GM21381 (cell line): Measurements from ENCODE around the gene ADAMTS14.
"Not testable (repeated sequence)": the region's sequence is repeated elsewhere in the genome, so short reads cannot be mapped to it uniquely, and the experiment has no call there.

Experiments
- ATAC-seq: cut with Tn5 transposase; IDR thresholded peaks from one replicate; pipeline ENCODE4 v1.9.1; 2021; ENCODE audit warnings: mild to moderate bottlenecking, moderate library complexity; ENCODE audit not compliant: unreplicated experiment

The ADAMTS14 gene

DNA sequence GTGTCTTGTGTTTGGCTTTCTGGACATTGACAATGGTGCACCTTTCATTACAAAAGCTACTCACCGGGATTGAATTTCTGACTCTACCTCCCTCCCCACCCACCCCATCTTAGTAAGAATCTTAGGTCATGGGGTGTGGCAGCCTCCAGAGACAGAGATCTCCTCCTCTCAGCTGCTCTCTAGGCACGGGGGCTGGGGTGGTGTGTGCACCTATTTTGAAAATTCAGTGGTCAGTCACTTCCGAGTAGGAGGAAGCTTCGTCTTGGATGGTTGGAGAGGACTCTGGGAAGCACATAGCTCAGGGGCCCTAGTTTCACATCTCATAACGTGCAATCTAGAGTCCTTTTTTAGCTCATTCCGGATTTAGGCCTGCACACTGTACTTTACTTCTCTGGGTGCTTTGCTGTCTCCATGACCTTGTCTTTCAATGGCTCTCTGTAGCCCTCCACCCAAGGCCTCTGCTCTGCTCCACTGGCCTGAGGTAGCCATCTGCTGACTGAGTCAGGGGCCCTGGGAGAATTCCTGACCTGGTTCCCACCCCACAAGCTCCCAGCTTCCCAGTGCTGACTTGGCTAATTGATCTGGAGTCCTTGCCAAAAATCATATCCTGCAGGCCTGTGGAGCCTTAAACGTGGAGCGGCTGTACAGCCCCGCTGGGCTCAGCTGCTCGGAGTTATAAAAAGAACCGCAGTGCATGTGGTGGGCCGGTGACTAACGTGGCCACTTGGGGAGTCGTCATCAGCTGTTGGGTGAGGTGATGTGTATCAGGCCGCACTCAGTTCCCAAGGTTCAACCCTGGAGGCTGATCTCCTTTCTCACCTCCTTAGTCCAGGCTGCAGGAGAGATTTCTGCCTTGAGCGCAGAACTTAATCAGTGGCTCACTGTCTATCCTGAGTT, 19.3 kb upstream of the ADAMTS14 start:
- ATAC-seq: no peak

DNA sequence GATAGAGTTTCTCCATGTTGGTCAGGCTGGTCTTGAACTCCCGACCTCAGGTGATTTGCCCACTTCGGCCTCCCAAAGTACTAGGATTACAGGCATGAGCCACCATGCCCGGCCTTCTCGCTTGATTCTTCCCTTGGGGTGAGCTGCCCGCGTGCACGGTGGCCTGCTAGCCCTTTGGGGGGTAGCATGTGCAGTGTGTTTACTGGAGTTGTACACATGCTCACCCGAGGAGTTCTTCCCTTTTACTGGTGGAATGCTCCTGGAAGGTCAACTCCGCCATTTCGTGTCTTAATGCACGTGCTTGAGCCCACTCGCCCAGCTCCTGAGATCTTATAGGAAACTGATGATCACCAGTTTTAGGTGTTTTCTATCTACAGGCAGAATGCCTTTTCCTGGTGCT, 17.0 kb upstream of the ADAMTS14 start:
- no peak for ATAC-seq

DNA sequence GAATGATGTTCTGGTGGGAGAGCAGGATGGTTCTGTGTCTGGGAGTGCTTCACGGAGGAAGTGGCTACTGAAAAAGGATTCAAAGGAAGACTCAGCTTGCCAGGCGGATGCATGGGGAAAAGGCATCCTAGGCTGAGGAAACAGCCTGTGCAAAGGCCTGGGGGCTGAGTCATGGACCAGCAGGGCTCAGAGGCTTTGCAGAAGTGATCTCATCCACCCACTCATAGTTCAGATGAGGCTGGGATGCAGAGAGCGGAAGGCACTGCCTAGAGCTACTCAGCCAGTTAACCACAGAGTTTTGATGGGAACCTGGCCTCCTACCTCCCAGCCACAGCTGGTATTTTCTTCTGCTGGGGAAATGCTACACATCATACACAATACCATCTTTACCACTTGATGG, 15.8 kb upstream of the ADAMTS14 start:
- no peak for ATAC-seq

DNA sequence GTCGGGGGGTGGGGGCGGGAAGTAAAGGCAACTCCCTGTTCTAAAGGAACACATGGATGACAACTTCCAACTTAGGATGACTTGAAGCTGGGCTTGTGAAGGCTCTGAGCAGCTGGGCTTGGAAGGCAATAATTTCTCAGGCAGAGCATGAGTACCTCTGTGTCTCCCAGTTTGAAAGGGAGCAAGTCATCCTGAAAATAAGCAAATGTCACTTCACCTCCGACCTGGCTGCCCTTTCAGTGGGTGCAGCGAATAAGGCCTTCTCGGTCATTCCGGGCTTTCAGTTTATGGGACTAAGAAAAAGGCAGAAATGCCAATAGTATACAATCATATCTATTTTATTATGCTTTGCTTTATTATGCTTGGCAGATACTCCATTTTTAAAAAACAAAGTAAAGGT, 15.3 kb upstream of the ADAMTS14 start:
- ATAC-seq: no peak

DNA sequence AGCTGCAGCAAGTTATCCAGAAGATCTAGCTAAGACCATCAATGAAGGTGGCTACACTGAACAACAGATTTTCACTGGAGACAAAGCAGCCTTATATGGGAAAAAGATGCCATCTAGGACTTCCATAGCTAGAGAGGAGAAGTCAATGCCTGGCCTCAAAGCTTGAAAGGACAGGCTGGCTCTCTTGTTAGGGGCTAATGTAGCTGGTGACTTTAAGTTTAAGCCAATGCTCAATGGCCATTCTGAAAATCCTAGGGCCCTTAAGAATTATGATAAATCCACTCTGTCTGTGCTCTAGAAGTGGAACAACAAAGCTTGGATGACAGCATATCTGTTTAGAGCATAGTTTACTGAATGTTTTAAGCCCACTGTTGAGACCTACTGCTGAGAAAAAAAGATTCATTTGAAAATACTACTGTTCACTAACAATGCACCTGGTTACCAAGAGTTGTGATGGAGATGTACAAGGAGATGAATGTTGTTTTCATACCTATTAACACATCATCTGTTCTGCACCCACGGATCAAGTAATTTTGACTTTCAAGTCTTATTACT, 13.6 kb upstream of the ADAMTS14 start:
- no peak for ATAC-seq

DNA sequence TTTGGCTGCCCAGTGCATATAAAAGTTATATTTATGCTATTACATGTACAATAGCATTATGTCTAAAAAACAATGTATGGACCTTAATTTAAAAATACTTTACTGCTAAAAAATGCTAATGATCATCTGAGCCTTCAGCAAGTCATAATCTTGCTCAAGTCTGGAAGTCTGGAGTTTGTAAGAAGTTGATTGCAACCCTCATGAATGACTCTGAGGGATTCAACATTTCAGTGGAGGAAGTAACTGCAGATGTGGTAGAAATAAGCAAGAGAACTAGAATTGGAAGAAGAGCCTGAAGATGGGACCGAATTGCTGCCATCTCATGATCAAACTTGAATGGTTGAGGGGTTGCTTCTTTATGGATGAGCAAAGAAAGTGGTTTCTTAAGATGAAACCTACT, 13.0 kb upstream of the ADAMTS14 start:
- ATAC-seq: no peak

DNA sequence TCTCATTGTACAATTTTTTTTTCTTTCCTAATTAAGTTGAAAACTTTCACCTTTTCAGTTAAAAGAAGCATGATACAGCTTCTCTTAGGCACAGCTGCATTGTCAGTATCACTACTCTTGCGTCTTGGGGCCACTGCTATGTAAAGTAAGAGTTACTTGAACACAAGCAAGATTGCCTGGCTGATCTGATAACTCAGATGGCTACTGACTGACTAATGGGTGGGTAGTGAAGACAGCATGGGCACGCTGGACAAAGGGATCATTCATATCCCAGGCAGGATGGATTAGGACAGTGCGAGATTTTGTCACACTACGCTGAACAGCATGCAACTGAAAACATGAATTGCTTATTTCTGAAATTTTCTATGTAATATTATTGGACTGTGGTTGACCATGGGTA, 11.6 kb upstream of the ADAMTS14 start:
- no peak for ATAC-seq

DNA sequence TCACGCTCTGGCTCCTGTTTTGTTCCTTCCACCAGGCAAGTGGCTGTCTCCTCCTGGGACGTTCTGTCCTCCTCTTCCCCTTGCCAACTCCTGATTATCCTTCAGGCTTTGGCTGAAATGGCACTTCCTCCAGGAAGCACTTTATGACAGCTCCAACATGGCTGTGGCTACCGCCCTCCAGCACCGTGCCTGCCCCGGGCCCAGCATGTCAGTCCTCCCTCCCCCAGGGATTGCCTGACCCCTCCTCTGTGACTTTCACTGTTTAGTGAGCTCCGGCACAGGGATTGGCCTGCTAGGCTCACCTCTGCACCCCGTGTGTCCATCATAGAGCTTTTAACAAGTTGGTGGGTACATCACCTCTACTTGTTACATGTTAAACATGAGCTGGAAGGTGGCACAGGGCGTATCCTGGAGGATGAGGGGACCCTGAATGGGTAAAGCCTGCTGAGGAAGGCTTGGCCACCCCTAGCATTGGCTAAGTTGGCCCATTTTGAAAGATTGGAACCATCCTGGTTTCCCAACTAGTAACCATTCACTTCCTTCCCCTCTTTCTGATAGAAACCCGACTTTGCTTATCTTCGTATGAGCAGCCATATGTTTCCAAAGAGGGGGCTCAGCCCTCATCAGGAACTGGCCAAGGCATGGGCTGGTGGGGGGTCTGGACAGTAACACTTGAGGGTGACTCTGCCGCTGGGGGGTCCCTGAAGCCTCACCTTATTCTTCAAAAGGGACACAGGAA, 10.5 kb upstream of the ADAMTS14 start:
- ATAC-seq: no peak

DNA sequence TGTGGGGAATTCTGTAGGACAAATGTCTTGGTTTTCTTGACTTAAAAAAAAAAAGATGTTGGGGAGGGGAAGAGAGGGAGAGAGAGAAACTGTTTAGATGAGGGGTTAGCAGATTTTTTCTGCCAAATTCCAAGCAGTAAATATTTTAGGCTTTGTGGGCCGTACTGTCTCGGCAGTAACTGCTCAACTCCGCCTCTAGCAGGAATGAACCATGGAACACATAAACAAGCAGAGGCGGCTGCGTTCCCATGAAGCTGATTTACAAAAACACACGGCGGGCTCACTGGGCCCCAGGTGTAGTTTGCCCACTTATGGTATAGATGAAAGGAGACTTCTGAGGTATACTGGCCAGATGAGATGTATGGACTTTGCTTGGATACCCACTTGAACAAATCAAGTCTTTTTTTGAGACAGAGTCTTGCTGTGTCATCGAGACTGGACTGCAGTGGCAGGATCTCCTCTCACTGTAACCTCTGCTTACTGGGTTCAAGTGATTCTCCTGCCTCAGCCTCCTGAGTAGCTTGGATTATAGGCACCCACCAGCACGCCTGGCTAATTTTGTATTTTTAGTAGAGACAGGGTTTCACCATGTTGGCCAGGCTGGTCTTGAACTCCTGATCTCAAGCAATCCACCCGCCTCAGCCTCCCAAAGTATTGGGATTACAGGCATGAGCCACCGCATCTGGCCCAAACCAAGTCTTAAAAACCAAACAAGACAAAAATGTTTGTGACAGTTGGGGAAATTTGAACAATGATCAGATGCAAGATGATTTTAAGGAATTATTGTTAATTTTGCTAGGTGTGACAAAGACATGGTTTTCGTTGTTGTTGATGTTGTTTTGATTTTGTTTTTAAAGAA, 9.7 kb upstream of the ADAMTS14 start:
- ATAC-seq: no peak

DNA sequence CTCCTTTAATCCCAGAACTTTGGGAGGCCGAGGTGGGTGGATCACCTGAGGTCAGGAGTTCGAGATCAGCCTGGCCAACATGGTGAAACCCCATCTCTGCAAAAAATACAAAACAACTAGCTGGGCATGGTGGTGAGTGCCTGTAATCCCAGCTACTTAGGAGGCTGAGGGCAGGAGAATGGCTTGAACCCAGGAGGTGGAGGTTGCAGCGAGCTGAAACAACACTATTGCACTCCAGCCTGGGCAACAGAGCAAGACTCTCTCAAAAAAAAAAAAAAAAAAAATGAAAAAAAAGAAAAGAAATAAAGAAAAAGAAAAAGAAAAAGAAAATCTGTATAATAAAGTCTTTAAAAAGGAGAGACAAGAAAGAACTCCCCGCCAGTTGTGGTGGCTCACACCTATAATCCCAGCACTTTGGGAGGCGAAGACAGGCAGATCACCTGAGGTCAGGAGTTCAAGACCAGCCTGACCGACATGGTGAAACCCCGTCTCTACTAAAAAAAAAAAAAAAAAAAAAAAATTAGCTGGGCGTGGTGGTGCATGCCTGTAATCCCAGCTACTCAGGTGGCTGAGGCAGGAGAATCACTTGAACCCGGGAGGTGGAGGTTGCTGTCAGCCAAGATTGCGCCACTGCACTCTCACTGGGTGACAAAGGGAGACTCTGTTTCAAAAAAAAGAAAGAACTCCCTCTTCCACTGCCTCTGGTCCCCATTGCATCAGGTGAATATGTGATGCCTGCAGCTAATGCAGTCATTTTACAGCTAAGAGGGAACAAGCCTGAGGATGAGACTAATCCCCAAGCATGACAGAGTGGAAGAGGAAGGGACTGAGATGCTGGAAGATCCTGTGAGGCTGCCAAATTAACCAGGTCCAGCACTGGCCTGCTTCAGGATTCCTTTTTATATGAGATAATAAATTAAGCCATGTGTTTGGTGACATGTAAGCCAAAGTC, 8.6 kb upstream of the ADAMTS14 start:
- ATAC-seq: not testable (repeated sequence)

DNA sequence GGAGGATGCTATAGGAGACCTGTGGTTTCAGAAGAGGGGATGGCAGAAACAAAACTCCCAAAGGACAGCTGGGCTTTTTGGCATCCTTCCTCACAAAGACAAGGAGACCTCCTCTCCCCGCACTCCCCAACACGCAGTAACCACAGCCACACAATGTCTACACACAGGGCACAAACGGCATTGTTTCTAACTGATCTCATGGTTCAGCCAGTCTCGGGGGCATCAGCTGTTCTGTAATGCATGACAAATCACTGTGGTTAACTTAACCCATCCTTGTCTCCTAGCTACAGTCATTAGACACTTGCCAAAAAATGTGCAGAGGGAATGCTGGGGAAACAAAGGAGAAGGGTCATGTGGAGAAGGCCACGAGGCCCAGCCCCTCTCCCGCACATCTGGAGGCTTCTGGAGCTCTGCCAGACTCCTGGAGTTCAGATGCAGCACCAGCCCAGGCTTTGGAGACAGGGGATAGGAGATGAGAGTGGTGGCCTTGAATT, 7.6 kb upstream of the ADAMTS14 start:
- ATAC-seq: no peak

DNA sequence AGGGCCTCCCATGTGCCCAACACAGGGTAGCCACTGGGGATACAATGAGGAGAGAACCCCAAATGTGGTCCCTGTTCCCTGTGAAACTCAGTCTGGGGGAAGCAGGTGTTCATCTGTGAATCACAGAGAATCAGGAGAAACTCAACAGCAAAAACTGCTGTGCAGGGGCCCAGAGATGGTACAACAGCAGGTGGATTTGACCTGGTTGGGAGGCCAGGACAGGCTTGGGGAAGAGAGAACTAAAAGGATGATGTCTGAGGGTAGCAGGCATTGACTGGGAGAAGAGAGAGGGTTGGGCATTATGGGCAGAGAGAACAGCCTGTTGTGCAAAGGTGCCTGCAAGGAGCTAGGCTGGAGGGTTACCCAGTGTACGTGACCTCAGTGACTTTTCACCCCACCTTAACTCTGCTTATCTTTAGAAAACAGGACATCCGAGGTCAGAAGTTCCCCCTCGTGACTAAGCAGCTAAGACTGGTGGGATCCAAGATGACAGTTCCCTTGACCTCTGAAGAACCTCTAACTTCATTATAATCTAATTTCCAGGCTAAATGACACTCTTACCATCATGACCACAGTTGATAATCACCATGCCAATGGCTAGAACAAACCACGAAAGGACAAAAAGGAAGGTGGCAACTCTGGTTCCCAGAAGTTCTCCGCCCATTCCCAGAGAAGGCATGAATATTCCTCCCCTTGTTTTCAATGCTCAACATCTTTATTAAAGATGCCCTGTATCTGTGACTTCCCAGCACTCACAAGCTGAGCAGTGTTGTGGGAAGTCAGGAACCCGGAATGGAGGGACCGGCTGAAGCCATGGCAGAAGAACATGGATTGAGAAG, 5.1 kb upstream of the ADAMTS14 start:
- no peak for ATAC-seq

DNA sequence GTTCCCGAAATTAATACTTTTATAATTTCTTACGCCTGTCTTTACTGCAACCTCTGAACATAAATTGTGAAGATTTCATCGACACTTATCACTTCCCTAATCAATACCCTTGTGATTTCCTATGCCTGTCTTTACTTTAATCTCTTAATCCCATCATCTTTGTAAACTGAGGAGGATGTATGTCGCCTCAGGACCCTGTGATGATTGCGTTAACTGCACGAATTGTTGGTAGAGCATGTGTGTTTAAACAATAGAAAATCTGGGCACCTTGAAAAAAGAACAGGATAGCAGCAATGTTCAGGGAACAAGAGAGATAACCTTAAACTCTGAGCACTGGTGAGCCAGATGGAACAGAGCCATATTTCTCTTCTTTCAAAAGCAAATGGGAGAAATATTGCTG, 4.5 kb upstream of the ADAMTS14 start:
- not testable (repeated sequence) for ATAC-seq

DNA sequence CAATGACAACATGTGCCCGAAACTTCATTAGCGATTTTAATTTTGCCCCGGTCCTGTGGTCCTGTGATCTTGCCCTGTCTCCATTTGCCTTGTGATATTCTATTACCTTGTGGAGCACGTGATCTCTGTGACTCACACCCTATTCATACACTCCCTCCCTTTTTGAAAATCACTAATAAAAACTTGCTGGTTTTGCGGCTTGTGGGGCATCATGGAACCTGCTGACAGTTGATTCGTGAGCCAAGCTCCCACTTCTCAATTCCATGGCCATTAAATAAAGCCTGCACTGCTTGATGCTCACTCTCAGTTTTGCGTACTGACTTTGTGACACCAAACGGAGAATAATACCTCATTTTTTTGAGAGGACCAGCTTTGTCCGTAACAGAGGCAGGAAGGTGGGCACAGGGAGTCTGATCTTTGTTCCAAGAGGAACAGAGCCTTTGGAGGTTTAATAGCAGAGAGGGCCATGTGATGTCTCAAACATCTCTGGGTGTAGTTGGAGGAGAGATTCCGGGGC, 3.8 kb upstream of the ADAMTS14 start:
- ATAC-seq: no peak

DNA sequence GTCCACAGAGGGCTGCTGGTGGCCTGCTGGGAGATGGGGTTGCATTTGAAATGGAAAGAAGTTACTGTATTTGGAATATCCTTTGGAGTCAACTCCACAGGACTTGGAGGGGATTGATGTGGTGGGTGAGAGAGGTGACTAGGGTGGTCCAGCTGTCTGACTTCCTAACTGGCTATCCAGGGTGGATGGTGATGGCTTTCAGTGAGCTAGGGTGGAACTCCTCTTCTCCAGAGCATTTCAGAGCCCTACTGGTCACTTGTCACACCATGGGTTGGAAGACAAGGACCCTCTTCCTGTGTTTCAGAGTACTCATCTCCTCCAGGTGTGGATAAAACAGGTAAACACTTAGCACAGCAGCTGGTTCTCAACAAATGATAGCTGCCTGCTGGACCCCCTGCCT, 3.3 kb upstream of the ADAMTS14 start:
- no peak for ATAC-seq

DNA sequence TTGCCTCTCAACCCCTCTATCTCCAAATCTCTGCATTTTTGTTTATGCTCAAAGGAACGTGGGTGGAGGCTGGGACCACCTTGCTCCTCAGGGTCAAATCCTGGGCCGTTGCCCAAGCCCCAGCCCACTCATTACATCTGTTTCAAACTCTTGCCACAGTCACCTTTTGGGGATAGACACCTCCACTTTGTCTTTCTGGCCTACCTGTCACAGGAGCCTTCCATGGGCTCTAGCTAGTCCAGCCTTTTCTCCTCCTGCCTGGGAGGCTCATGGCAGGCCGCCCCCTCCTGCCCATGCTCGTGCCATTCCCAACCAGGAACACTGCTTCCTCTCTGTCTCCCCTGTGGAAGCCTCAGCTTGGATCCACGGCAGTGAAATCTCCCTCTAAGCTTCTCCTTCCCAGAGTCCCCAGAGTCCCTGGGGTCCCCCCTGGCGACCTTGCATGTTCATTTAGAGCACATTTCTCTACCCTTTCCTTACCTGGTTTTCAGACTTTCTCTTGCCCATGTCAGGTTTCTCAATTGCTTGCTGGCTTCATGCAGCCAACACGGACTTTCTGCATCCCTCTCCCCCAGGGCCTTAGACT, 2.5 kb upstream of the ADAMTS14 start:
- ATAC-seq: no peak

DNA sequence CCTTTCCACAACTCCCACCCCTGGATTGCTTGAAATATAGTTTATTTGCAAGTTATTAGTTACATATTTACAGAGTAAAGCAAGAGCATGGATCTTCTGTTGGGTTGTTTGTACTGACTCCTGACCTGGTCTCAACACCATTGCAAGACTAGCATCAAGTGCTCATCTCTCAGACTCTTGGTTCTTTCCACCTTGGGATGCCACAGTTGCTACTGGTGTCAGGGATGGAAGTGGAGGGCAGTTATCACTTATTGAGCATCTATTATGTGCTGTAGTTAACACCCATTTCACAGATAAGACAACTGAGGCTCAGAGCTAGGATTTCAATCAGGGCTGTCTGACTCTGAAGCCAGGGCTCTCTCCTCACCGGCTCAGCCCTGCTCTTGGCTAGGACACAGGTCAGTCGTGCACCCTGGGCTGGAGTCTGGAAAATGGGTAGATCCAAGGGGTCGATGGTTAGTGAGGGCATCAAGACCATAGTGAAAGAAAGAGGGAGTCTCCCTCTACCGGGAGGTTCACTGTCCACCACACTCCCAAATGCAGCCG, 614 bp upstream of the ADAMTS14 start:
- no peak for ATAC-seq
